ENCODE data around the gene HPCAL1.

The HPCAL1 gene

DNA sequence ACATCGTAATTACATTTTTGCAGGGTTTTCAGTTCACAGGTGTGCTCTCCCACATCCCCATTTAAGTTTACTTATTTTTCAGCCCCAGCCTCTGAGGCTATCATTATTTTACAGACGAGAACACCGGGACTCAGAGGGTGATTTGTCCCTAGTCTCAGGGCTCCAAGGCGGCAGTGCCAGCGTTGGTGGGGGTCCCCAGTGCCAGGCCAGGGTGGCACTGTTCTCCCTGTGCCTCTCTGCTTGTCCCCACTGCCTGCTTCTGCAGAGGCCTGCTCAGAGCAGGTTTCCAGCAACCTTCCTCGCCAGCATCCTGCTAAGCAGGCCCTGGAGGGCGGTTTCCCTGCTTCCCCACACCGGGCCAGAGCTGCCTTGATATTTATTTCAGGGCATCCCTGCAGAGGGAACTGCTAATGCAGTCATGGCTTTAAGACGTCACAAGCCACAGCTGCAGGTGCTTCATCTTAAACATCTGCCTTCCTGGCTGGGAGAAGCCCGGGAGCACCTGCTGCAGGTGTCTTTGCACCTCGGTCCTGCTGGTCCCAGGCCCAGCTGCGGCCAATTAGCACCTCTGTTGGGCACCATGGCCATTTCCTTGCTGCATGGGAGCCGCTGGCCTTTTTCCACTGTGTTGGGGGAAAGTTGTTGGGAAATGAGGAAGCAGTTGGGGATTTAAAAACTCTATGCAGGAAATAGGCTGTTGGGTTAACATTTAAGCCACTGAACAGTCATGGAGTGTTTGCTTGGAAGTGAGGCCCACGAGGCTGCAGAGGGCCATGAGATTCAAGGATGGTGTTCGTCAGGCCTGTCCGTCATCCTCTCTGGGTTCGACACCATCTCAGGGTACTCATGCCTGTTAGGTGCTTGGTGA lies 22.8 kb downstream of the HPCAL1 start:
- no peak for DNase-seq

- DNase-seq: no peak
Observed at GRCh38 chr2:10326151-10326616, 23.5 kb downstream of the HPCAL1 start.

- no peak for DNase-seq
Observed at GRCh38 chr2:10326707-10327594, 24.2 kb downstream of the HPCAL1 start.

DNA sequence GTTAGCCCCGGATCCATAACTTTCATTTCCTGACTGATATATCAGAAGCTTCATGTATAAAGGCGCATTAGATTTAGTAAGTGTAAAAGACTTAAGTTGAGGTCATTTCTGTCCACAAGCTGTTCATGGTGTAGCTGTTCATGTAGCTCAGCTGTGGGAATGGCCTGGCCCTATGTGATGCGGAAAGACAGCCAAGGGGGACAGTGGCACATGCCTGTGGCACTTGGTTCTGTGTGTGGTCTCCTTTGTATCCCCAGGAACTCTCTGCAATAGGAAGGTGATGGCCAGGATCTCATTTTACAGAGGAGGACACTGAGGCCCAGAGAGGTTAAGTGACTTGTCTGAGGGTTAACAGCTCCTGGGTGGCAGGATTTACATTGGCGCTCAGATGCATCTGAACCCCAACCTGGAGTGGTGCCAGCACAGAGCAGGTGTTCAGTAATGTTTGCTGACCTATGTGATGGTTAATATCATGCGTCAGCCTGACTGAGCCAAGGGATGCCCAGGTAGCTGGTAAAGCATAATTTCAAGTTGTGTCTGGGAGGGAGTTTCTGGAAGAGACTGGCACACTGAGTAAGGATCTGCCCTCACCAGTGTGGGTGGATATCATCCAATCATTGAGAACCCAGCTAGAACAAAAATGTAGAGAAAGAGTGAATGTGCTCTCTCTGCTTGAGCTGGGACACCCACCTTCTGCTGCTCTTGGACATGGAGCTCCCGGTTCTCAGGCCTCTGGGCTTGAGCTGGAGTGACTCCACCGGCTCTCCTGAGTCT lies 25.4 kb downstream of the HPCAL1 start:
- DNase-seq: no peak

- DNase-seq: no peak
Observed at GRCh38 chr2:10328670-10329579, 26.2 kb downstream of the HPCAL1 start.

GRCh38 chr2:10329580-10329879 lies 26.8 kb downstream of the HPCAL1 start:
- DNase-seq: no peak

DNA sequence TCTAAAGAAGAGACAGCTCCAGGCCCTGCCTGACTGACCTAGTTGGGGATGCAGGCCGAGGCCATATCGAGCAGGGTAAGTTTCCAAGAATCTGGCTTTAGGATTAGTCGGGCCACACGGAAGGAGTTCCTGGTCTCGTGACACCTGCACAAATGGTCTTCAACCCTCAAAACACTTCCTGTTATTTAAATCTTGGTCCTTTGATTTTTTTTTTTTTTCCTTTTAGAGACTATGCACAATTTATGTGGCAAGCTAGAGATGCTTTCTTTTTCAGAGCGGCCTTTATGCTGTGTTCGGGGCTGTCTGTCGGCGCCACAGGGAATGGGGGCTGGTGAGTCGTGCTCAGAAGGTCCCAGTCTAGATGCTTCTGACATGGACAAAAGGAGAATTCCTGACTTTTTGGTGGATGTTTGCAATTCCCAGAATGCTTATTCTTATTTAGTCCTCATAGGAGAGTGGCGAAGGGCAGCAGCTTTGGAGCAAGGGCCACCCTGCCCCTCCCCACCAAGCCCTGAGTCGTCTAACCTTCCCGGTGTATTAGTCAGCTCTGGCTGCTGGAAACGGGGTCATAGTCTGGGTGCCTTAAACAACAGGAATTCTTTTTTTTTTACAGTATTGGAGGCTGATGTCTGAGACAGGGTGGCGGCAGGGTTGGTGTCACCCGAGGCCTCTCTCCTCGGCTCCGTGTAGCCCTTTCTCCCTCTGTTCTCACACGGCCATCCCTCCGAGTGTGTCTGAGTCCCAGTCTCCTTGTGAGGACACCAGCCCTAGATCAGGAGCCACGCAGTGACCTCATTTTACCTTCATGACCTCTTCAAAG lies 27.4 kb downstream of the HPCAL1 start:
- DNase-seq: peak; percentile 35

DNA sequence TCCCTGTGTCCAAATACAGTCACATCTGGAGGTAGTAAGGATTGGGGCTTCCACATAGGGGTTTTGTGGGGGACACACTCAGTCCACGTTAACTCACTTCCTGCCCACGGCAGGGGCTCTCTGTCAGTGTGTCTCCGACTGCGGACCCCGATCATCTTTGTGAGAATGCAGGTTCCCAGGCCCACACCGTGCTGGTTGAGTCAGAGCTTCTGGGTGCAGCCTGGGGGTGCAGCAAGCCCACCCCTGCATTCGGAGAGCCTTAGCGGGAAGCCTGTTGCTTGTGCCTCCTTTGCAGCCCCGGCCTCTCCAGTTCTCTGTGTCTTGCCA lies 28.0 kb downstream of the HPCAL1 start:
- DNase-seq: no peak

GRCh38 chr2:10331027-10331701 lies 28.5 kb downstream of the HPCAL1 start:
- DNase-seq: no peak

DNA sequence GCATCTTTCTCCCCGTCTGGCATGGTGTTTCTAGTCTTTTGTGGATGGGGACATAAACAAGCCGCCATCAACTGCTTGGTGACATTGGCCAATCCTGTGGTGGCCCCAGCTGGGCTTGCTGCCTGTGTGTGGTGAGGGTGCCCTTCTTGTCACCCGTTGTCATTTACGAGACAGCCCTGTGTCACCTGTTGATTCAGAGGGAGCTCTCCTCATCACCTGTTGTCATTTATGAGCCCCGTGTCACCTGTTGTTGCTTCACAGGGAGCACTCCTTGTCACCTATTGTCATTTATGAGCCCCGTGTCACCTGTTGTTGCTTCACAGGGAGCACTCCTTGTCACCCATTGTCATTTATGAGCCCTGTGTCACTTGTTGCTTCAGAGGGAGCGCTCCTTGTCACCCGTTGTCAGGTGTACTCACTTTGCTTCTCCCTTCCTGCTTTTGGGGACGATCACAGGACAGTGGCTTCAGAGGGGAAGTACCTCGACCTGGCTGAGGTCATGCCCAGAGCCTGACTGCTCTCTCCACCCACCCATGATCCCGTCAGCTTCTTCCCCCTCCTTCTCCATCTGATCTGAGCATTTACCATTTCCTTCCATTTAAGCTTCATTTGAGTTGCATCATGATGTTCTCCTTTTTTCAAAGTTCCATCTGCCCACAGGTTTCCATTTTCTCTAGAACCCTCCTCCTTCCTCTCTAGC lies 29.1 kb downstream of the HPCAL1 start:
- no peak for DNase-seq

GRCh38 chr2:10332402-10333246 lies 29.9 kb downstream of the HPCAL1 start:
- DNase-seq: no peak

GRCh38 chr2:10333247-10333613 lies 30.5 kb downstream of the HPCAL1 start:
- DNase-seq: no peak

- no peak for DNase-seq
Observed at GRCh38 chr2:10333966-10334365, 31.3 kb downstream of the HPCAL1 start.

GRCh38 chr2:10335046-10335840 lies 32.5 kb downstream of the HPCAL1 start:
- no peak for DNase-seq

DNA sequence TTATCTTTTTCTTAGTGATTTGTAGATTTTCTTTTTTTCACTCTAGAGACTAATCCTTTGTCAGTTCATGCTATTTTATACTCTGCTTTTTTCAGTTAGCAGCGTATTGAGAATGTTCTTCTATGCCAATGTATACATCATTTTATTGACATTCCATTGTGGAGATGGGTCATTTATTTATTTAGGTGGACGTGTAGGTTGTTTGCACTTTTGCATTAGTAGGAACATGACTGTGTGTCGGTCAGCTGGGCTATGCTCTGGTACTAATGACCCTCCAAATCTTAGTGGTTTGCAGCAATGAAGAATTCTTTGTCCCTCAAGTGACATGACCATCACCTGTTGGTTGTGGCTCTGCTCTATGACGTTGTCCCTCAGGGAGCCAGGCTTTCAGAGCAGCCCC lies 33.6 kb downstream of the HPCAL1 start:
- no peak for DNase-seq

- no peak for DNase-seq
Observed at GRCh38 chr2:10337449-10338269, 35.0 kb downstream of the HPCAL1 start.

All from kidney glomerular epithelial cell (primary cell).